Right renal pelvis (tissue), 4 donors: ENCODE measurements around the gene NEDD4L. TPM values are rescaled to one million over a fixed set of nuclear protein-coding genes. Genes with fewer than 3 reads are reported as not detected.

Source experiments
- DNase-seq, 4 donors: peaks; one replicate each; pipeline ENCODE4 v3.0.0-alpha.2; 2013; ENCODE audit warnings: low read depth in 4 of 4, low spot score in 3 of 4, missing footprints in 1 of 4
- polyA plus RNA-seq, 4 donors: library from polyadenylated mRNA; unstranded; fragments of 120-200 nt; gene quantifications; one replicate each; pipeline ENCODE4 v1.2.1, GENCODE V29; 2013; ENCODE audit not compliant: insufficient read length in 4 of 4

NEDD4L gene
- polyA plus RNA-seq, 4 donors = 108 to 168 (median 130) TPM

DNA sequence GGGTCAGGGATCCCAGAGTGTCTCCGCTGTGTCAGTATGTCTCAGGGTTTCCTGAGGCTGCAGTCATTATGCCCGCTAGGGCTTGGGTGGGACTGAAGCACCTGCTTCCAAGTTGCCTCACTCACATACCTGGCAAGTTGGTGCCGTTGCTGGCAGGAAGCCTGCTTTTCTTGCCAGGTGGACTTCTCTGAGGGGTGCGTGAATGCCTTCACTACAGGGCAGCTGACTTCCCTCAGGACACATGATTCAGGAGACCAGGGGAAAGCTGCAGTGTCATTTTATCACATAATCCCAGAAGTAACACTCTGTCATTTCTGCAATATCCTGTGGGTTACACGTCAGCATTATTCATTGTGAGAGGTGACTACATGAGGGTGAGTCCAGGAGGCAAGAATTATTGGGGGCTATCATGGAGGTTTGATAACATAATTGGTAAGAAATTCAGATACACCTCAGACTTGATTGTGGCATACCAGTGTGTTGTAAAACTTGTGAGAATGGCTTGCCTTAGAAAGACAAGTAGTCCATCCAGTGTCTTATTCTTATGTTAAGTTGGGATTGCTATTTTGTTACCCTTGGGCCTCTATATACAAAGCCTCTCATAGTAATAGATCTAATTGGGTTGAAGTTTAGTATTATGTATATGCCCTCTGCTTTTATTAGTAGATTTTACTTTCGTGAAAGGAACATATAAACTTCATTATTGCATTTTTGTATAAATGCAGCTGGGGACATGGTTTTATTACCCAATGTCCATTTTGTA lies 44.1 kb downstream of the NEDD4L start:
- DNase-seq = no peak

DNA sequence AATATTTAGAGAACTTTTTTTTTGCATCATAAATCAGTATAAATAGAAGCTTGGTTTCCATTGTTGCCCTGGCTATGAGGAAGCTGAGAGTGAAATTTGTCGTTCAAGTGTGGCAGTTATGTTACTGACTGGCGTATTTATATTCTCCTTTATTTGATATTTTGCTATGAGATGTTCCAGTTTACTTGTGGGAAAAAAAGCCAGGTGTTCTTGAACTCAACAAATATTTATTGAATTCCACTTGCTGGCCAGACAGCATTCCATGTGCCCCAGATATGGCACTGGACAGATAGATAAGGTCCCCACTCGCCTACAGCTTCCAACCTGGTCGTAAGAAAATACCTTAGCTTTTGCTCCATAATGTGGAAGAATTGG lies 44.7 kb downstream of the NEDD4L start:
- DNase-seq = no peak

DNA sequence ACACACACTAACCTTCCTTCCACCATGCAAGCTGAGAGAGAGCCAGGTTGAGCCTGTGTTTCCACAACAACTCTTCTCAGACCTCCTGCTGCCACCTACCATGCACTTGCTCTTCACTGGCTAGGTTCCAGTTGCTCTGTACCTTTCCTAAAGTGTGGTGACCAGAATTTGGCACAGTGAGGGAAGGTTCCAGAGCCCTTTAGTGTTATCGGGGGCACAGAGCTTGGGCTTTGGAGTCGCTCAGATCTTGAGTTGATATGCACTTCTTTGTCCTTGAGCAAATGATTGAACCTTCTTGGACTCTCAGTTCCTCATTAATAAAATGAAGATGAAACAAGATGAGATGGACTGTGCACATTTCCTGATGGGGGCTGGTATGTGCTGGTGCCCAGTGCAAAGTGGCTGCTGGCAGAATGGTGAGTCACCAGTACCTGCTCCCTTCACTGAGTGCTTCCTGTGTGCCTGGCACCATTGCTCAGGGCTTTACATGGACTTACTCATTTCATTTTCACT lies 47.1 kb downstream of the NEDD4L start:
- no peak for DNase-seq

DNA sequence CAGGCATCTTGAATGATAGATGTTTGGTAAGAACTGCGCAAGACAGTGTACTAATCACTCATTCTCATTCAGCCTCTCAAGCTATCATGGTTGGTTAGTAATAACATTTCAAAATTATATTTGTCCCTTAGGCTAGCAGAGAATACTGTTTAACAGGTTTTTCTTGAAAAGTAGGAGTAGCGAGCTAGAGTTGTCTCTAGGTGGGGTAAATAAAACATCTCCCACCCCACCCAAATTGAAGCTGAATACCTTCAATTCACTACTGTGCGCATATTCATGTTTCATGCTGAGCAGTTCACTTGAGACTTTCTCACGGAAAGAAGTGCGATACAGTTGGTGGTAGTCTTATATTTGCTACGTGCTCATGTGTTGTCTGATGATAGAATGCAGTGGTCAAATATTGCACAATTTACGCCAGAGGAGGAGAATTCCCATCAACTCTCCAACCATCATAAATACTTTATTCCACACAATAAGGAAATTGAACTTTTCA lies 49.3 kb downstream of the NEDD4L start:
- DNase-seq = no peak

DNA sequence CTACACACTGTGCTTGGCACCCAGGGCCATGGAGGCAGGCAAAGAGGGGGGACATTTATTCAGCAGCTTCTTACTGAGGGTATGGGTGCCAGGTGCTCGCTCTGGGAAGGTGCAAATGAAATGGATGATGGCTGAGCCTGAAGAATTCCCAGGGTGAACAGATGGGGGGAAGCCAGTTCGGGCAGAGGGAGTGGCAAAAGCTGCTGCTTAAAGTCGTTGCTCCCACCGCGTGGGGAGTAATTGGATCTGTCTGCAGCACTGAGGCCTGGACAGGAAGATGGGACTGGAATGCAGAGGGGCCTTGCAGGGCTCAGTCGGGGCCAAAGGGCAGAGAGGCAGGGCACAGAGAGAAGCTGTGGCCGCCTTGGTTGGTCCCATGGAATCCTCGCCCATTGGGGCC lies 51.2 kb downstream of the NEDD4L start:
- no peak for DNase-seq

DNA sequence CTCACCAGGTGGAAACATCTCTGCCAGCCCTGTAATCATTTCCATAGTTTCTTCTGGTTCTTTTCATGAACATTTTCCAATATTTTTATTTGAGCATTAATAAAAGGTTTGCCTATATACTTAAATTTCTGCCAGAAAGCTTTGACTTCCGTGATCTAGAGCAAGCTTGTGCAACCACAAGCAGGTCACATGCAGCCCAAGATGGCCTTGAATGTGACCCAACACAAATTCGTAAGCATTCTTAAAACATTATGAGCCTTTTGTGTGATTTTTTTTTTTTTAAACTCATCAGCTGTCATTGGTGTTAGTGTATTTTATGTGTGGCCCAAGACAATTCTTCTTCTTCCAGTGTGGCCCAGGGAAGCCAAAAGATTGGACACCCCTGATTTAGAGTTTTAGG lies 51.6 kb downstream of the NEDD4L start:
- DNase-seq = no peak

DNA sequence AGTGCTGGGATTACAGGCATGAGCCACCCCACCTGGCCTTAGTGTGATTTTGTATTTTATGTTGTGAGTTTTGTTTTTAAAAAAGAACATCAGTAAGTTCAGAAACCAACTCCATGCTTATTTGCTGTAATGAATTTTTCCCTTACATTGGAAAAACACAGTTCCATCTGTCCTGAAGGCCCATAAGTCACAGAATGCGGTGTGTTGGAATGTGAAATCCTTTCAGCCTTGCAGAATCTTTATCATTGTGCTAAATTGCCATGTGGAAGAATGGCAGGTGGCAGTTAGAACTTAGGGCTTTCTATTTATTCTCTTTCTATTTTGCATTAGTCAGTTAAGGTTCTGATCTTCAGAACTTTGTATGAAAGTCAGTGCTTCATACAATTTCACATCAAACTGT lies 52.6 kb downstream of the NEDD4L start:
- DNase-seq = no peak

DNA sequence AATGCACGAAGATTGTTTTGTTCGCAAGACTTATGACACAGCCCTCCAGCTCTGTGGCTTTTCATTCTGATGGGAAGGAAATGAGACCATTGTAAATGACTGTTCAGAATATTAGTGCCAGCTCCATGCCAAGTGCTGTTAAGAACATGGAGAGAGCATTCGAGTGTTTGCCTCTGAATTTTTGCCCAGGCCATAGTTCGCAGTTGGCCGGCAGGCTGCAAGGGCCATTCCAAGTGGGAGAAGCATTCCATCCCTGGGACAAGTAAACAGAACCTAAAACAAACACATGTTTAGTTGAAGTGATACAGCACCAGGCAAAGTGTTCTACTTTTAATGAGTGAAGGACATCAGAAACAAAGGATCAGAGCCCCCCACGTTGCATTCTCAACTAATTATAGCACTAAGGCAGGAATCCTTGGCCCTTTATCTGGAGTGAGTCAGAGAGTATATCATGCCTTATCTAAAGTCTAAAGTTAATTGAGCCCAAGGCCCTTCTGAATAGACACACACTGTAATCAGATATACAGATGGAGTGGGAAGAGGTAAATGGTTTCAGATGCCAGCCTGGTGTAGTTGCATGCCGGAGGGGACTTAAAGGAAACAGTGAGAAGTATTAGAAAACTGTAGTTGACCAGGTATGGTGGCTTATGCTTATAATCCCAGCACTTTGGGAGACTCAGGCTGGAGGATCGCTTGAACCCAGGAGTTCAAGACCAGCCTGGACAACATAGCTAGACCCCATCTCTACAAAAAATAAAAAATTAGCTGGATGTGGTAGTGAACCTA lies 53.3 kb downstream of the NEDD4L start:
- no peak for DNase-seq

DNA sequence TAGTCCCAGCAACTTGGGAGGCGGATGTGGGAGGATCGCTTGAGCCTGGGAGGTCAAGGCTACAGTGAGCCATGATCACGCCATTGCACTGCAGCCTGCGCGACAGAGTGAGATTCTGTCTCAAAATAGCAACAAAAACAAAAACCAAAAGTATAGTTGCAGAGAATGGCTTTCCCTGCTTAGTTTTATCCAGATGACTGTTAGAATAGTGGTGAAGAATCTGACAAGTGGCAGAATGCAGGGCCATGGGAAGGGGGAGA lies 53.8 kb downstream of the NEDD4L start:
- no peak for DNase-seq

DNA sequence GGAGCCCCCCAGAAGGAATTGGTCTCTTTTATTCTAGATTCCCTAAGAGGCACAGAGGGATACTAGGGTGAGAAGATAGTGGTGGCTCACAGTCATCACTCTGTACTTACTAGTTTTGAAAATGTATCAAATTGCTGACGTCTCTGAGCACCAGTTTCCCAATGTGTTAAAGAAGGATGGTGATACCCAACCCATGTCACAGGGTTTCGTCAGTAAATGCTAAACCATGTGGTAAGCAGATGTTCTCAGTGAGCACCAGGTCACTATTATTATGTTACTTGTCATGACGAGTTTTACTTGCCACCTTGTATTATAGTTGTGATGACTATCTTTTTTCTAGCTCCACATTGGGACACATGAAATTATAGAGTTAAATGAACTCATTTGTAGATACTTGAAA lies 54.7 kb downstream of the NEDD4L start:
- no peak for DNase-seq

DNA sequence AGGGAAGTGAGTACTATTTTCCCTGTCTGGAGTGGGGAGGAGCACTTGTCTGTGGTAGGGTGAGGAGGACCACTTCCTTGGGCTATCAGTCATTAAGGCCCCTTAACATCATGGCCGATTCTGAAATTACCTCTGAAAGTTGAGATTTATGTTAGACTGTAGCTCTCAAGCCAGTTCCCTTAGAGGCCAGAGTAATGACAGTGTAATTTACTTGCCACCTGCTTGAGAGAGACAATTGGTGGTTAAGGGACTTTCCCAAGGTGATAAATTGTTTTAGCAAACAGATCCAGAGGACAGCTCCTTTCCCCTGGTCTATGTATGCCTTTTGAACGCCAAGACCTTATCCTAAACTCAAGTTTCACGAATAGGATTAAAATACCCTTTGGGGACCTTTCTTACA lies 56.1 kb downstream of the NEDD4L start:
- no peak for DNase-seq

DNA sequence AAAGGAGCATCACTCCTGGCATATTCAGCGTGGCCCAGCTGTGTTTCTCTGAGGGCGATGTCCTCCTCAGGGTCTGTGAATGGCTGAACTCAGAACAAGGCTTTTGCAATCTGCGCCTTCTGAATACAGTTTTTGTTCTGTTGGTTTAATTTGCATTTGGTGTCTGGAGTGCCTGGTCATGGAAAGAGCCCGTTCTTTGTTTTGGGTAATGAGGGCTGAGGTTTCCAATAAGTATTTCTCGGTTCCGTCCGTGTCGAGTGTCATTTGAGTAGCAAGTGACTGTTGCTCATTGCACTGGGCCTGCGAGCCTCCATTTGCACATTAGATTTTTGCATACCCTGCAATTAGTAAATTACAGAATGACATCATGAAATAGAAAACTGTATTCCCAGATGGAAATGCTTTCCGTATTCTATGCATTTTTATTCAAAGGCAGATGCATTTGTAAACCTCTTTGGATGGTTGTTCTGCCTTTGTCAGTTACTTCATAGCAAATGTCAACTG lies 57.3 kb downstream of the NEDD4L start:
- no peak for DNase-seq

DNA sequence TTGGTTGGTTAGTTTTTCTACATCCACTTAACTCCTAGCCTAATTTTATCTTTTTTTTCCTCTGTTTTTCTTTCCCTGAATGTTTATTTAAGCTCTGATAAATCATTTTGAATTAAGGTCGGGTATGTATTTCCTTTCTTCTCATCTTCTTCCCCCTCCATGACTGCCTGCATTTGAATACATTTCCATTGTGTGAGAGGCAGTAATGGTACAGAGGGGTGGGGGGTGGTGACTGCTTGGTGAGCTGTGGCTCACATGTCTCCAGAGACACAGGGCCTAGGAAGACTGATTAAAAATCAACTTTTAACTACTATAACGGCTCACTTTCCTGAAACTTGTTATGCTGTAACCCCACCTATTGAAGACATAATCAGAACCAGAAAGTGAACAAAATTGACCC lies 58.0 kb downstream of the NEDD4L start:
- DNase-seq = no peak

DNA sequence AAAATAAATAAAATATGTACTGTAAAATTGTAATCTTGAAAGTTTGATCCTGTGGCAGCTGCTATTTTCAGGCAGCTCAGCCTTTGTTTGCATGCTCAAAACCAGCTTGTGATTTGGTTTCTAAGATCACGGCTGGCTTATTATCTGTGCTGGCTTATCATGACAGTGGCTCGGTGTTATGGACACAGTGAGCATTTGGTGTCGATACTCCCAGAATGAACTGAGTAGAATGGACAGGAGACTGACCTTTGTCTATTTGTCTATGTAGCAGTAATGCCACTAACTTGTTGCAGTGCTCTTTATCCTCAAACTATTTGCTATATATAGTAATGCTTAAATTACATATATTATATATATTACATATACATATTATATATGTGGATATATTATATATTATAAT lies 58.8 kb downstream of the NEDD4L start:
- DNase-seq = no peak

DNA sequence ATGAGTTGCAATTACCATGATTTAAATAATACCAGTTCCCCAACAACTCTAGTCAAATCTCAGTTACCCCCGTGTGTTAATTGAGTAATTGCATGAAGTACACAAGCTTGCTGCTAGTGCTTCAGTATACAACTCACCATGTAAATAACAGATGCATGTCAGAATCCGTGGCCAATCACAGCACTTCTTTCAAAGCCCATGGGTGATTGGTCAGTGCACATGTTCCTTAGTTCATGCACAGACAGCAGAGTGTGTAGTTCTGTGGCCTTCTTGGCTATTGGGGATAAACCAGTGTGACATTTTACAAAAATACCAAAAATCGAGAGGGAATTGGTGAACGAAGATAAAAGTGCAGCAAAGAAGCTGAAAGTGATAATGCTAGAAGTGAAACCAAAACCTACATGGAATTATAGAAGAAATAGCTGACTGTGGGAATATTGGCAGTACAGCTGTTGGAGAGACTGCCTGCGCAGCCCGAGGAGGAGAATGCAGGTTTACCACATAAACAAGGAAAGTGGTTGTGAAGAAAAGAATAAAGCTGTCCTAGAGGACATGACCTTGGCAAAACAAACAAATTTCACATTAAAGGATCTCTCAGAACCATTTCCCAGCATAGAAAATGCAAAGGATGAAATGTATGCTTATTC lies 59.4 kb downstream of the NEDD4L start:
- no peak for DNase-seq

DNA sequence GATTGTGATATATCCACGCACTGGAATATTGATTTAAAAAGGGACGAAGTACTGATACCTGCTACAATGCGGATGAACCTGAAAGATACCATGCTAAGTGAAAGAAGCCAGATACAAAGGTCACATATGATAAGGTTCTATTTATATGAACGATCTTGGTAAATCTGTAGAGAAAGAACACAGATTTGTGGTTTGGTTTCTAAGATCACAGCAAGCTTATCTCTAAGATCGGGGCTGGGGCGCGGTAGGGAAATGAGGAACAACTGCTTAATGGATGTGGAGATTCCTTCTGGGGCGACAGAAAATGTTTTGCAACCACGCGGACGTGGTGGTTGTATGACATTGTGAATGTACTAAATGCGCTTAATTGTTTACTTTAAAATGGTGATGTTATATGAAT lies 60.1 kb downstream of the NEDD4L start:
- DNase-seq = no peak

DNA sequence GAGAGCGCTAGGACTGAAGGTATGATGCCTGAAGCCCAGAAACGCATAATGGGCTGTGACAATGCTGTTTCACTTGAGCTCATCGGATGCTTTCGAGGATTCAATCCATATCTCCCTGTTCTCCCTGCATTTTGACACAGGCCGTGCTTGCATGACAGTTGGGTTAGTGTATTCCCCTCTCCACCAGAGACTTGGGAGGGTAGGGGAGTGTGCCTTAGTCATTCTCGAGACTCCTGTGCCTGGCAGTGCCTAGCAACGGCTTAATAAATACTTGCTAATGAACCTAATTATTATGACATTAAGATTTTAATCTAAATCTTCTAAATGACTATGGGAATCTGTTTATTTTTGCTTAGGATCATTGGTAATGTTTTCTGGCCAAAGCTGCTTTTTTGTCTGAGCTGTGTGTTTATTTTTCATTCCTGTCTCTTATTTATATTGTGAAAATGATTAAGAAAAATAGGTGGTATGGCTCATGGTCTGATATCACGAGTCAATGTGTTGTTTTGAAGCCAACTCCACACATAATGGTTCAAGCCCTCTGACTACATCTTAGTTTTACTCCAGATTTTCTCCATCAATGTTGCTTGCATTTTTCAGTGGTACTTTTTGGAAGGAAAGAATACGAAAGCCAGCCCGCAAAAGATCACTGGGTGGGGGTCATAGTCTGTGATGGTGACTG lies 61.3 kb downstream of the NEDD4L start:
- DNase-seq = no peak

DNA sequence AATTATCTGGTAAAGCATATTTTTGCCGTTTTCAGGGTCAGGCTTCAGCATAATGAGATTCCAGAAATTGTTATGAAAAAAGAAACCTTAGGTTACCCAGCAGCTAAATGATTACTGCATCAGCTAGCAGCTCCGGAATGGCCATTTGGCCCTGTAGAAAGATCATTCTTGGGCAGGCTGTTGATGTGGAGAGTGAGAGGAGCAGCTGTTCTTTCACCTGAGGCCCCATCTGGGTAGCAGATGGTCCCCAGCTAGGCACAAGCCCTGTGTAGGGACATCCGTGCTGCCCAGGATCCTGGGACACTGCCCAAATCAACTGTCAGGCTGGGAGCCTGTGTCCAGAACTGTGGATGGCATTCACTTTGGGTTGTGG lies 61.8 kb downstream of the NEDD4L start:
- DNase-seq = no peak

DNA sequence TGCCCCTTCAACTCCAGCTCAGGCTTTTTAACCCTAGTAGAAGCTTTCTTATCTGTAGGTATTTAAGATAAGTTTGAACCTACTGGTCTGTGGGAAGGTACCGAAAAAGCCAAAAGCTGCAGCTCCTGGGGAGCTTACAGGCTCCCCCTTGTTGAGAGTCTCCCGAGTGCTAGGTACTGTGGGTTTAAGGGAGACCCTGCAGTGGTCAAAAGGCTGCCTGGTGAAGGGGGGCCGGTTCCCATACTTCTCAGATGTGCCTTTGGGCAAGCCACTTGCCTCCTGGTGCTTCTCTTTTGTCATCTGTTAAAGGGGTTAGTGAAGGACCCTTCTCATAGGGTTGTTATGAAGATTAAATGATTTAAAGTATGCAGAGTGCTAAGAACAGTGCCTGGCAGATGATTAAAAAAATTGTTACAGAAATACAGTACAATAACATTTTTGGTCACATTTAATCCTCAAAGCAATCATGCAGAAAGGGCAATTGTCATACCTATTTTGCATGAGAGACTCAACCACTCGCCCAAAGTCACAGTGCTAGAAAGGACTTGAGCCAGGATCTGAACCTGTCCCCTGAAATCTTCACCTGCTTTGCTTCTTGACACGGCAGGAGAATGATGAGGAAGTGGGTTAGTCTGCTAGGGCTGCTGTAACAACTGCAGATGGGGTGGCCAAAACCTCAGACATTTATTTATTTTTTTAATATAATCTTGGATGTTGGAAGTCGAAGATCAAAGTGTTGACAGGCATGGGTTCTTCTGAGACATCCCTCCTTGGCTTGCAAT lies 62.5 kb downstream of the NEDD4L start:
- no peak for DNase-seq

DNA sequence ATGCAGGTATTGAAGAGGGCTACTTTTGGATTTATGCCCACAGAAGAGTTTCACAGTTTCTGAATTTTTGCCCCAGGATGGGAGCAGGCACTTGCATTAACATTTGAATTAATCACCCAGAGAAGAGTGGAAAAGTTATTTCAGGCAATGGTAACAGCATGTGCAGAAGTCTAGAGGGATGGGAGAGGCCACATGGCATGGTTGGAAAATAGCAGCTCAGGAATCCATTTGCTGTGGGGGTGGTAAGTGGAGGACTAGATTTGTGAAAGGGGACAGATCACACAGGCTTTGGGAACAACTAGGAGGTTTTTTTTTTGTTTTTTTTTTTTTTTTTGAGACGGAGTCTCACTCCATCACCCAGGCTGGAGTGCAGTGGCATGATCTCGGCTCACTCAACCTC lies 65.2 kb downstream of the NEDD4L start:
- no peak for DNase-seq
